Measurements from ENCODE around the gene DLST.

DLST gene

GRCh38 chr14:74942608-74943007, 60.9 kb downstream of the DLST start:
- no peak for DNase-seq

- no peak for DNase-seq
Measured at GRCh38 chr14:74945261-74945851, 63.6 kb downstream of the DLST start.

- no peak for DNase-seq
Measured at GRCh38 chr14:74945852-74946658, 64.3 kb downstream of the DLST start.

- DNase-seq = no peak
Measured at GRCh38 chr14:74946659-74947281, 65.1 kb downstream of the DLST start.

- DNase-seq = no peak
Measured at GRCh38 chr14:74947353-74948227, 65.9 kb downstream of the DLST start.

GRCh38 chr14:74948228-74949175, 66.8 kb downstream of the DLST start:
- DNase-seq = no peak

- DNase-seq = no peak
Measured at GRCh38 chr14:74949191-74949601, 67.5 kb downstream of the DLST start.

GRCh38 chr14:74949859-74950573, 68.3 kb downstream of the DLST start:
- no peak for DNase-seq

- no peak for DNase-seq
Measured at GRCh38 chr14:74950795-74951442, 69.2 kb downstream of the DLST start.

- DNase-seq = no peak
Measured at GRCh38 chr14:74951443-74952179, 69.9 kb downstream of the DLST start.

GRCh38 chr14:74952180-74952665, 70.5 kb downstream of the DLST start:
- DNase-seq = no peak

GRCh38 chr14:74952697-74953484, 71.2 kb downstream of the DLST start:
- DNase-seq = no peak

Measured in NCI-H1048 (cell line).